ENCODE results near the gene DCPS.

DCPS gene

DNA sequence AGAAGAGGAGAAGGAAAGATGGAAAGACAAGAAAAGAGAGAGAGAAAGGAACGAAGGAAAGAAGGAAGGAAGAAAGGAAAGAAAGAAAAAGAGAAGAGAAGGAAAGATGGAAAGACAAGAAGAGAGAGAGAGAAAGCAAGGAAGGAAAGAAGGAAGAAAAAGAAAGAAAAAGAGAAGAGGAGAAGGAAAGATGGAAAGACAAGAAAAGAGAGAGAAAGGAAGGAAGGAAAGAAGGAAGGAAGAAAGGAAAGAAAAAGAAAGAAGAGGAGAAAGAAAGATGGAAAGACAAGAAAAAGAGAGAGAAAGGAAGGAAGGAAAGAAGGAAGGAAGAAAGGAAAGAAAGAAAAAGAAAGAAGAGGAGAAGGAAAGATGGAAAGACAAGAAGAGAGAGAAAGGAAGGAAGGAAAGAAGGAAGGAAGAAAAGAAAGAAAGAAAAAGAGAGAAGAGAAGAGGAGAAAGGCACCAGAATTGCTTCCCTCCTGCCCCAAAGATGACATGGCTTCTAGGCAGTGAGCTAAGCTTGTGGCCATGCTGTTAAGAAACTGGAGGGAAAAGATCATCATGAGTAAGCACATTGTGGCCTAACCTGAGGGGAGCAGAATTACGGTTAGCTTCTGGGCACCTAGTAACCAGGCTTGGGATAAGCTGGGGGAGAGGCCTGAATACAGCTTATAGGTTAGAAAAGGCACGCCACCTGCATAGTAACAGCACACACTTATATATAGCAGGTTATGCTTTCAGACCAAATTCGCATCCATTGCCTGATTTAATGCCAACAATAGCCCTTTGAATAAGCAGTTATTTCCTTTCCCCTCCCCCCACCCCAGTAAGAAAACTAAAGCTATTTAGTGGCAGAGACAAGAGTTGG lies 49.3 kb downstream of the DCPS start:
- peak; percentile 46 for DNase-seq (ENCODE audit: low spot score)

DNA sequence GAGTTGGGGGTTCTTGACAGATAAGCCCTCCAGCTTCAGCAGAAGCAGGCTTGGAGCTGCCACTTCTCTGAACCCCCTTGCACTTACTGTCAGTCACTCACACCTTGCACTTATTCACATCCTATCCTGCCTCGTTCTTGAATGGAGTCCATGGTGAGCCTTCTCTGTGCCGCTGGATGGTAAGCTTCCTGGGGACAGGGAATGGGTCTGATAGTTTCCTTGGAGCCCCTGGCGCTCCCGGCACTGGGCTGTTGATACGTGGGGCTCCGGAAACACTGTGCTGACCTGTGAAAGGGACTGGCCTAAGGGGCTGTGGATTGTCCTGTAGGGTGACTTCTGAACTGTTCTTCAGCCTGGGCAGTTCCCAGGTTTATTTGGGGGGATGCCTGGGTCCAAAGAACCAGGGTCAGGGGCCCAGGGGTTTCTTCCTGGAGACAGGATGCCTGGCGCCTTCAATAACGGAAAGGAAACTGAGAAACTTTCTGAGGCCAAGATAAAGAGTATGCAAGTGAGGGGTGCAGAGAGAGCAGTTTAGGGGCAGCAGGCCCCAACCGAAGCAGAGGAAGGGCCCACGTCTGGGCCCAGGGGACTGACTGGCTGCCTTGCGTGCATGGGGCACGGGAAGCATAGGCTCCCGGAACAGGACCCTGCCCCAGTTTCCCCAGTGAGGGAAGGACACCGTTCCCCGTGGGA lies 50.9 kb downstream of the DCPS start:
- TF ChIP-seq, protein P1, sequence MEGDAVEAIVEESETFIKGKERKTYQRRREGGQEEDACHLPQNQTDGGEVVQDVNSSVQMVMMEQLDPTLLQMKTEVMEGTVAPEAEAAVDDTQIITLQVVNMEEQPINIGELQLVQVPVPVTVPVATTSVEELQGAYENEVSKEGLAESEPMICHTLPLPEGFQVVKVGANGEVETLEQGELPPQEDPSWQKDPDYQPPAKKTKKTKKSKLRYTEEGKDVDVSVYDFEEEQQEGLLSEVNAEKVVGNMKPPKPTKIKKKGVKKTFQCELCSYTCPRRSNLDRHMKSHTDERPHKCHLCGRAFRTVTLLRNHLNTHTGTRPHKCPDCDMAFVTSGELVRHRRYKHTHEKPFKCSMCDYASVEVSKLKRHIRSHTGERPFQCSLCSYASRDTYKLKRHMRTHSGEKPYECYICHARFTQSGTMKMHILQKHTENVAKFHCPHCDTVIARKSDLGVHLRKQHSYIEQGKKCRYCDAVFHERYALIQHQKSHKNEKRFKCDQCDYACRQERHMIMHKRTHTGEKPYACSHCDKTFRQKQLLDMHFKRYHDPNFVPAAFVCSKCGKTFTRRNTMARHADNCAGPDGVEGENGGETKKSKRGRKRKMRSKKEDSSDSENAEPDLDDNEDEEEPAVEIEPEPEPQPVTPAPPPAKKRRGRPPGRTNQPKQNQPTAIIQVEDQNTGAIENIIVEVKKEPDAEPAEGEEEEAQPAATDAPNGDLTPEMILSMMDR (IDR thresholded peaks at IDR 0.05; ENCODE audit: extremely low read depth, missing control alignments), result no peak
- peak; percentile 49 for DNase-seq (ENCODE audit: low spot score)

More for the DNA sequence above, 49.3 kb downstream of the DCPS start:
- TF ChIP-seq, protein P1 (IDR thresholded peaks at IDR 0.05; ENCODE audit: extremely low read depth, missing control alignments), result no peak

DNA sequence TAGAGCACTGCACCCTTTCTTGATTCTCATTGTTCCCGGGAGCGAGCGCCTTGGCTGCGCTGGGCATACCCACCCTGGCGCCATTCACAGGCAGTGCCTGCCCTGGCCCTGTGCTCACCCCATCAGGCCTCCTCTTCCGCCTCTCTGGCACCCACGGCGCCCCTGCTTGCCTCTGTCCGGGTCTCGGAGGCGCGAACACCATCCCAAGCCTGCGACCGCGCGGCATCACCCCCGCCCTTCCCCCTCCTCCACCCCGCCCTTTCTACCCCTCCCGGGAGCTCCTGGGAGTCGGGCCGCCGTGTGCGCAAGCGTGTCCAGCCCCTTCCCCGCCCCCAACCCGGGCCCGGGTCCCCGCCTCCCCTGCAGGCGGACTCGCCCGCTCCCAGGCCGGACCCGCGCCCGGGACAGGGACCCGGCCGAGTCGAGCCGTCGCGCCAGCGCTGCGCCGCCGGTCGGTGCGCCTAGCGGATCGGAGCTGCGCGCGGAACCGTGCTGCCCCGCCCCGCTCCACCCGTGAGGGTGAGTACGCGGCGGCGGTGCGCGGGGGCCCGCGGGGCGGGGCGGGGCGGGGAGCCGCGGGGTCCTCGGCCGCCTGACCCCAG lies 51.6 kb downstream of the DCPS start, which contains the start of gene ST3GAL4:
Gene ST3GAL4, plus strand, starts transcription at position 363 of the 602 bp plus-strand sequence. CDS start 50,470 bp downstream, outside the sequence.
- TF ChIP-seq, protein P1 (IDR thresholded peaks at IDR 0.05; ENCODE audit: extremely low read depth, missing control alignments), result no peak
- peak; percentile 94 for DNase-seq (ENCODE audit: low spot score)

DNA sequence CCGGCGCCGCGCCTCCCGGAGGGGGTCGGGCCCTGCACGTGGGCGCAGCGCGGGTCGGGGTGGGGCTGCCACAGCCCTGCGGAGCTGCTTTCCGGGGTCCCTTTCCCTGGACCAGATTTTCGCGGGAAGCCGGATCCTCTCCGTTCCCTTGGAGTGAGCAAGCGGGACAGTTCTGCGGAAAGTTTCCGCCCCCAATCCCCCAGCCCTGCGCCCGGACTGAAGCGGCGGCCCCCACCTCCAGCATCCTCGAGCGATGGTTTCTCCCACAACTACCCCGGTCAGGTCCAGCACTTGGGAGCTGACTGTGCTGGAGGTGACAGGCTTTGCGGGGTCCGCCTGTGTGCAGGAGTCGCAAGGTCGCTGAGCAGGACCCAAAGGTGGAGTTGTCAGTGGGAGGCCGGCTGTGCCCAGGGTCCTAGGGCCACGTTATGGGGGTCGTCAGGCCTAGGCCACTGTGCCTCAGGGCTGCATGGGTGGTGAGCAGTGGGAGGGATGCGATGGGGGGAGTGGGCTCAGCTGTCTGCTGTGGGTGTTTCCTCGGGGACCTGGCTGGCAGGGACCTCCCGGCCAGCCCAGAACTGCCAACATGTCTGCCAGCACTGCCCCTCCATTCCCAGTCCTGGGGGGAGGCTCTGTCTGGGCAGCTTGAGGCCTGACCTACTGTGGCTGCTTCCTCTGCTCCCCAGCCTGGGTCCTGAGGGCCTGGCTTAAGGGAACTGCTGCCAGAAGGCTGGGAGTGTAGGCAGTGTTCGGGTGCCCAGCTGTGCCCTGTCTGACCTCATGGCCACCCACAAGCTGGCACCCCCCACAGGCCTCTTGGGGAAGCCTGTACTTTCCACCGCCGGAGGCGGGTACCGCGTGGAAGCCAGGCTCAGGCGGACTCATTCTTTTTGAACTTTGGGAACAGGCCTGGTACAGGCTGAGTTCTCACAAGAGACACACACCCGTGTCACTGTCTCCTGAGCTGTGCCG lies 52.4 kb downstream of the DCPS start:
- peak; percentile 47 for DNase-seq (ENCODE audit: low spot score)
- TF ChIP-seq, protein P1 (IDR thresholded peaks at IDR 0.05; ENCODE audit: extremely low read depth, missing control alignments), result no peak

DNA sequence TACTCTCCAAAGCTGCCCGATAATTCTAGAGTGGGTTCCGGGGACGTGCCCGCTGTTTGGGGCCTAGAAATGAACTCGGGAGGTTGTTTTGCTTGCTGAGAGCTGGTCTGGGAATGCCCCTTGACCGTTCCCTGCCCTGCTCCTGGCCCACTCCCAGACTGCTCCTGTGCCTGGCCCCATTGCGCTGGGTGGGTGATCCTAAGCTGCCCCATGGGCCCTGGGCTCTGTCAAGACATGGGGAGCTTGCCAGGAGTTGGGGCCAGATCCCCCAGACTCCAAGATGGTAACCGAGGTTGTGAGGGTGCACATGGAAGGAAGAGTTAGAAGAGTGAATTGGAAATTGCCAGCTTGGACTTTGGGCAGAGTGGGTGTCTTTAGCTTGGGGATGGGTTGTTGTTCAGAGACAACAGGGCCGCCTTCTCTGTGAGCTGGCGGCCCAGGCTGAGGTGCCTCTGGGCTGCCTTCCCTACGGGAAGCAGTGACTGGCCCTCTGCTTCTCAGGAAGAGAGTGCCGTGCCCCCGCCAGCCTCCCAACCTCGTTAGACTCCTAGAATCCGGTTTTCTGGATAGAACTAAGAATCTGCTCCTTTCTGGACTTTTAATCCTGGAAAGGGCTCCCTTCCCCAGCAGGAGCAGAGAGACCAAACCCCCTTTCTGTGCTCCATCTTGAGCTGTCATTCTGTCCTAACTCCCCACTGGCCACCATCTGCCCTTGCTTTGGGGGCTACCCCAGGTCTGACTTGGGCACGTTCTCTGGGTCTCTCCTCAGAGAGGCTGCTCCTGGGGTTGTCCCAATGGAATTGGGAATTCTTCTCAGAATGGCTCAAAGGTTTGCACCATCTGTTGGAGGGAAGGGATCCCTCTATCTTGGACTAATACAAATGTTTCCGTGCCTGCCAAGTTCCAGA lies 53.4 kb downstream of the DCPS start:
- TF ChIP-seq, protein P1 (IDR thresholded peaks at IDR 0.05; ENCODE audit: extremely low read depth, missing control alignments), result no peak
- no peak for DNase-seq (ENCODE audit: low spot score)

Measured in GM20000 (cell line).